Fibroblast of skin of left biceps (primary cell): ENCODE data around the gene ITGA6.

Source experiments
- DNase-seq, 2 experiments: peaks; one replicate each; pipeline ENCODE4 v3.0.0-alpha.2; 2013; ENCODE audit warnings: low read depth in 2 of 2

Gene ITGA6

DNA sequence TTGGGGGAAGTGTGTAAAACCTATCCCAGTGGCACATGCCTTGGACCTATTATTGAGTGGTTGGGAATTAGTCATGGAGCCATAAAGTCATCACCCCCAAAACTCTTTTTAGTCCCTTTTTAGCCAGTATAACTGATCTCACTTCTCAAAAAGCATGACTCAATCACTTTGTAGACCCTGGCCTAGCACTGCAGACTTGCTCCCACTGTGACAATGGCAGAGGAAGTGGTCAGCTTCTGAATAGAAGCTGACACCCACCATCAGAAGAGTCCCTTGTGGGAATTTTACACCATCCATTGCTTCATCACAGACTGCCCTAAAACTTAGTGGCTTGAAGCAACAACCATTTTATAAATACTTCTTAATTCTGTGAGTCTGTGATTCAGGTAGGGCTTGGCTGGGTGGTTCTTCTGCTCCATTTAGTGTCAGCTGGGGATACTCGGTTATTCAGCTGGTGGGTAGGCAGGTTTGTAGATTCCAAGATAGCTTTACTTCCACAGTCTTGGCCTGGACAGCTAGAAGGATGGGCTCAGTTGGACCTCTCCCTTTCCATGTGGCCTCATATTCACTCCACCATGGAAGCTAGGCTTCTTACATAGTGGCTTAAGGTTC lies 10.8 kb upstream of the ITGA6 start:
- no peak for DNase-seq

DNA sequence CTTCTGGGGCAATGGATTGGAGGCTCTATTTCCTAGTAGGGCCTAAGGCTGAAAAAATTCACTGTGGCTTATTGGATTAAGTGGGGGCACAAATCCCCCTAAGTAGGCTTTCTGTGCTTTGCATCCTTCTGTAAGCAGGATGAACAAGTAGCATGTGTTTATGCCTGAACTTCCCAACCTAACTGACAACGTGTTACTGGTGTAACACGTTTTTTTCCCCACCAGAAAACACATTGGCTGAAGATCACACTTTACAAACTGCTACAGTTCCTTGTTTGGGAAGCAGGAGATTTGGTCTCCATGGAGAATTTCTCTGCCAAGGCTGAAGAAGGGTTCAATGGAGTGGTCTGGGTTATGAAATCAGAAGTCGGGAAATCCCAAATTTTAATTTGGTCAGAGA lies 7.2 kb upstream of the ITGA6 start:
- DNase-seq = no peak

DNA sequence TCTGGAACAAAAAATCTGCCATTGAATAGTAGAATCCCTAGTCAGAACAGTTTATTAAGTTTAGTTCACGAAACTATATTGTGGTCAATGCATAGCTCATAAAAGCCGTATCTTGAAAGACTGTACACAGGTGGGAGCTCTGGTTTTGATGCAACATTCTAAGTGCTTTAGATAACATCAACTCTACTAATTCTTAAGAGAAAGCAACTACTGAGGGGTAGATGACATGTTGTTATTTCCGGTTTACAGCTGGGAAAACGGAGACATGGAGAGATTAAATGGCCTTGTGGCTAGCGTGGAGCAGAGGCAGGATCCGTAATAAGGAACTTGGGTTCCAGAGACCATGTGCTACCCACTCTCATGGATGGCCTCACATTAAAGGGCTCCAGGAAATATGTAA lies 4.2 kb upstream of the ITGA6 start:
- DNase-seq = no peak

DNA sequence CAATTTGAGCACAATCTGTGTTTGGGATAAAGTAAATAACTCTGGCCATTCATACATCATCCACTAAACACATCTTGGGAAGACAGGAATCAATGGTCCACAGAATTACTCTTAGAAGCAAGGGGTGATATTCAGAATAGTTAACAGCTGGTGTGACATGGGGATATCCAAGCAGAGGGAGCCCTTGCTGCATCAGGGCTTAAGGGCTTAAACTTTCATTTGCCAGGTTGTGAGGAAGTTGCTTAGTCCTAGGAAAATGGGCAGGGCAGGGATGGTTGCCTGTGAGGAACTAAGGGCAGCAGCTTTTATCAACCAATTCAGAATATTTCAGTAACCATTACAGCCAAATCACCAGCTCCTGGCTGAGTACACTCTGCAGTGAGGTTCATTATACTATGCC lies 2.0 kb upstream of the ITGA6 start:
- DNase-seq = no peak

DNA sequence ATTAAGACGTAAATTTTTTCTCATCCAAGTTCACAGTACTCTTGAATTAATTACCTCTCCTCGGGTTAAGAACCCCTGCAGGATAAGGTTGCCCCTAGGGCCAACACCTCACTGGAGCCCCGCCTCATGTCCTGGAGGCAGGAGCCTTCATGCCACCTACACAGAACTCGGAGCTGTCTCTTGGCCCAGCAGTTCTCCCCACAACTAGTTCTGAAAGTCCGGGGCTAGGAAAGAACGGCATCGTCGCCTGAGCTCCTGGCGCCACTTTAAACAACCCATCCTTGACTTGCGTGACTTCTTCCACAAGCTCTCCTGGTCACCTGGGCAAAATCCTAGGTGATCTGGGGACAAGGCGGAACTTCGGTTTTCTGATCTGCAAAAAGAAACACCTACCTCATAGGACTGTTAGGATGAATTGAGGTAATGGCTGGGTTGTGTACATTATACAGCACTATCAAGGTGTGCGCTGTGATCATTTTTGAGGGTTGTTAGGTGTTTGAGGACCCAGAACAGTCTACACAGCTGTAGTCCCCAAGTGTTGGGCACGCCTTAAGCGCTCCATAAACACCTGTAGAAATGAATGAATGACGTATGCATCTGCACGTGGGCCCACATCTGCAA lies 641 bp upstream of the ITGA6 start:
- DNase-seq = no peak

DNA sequence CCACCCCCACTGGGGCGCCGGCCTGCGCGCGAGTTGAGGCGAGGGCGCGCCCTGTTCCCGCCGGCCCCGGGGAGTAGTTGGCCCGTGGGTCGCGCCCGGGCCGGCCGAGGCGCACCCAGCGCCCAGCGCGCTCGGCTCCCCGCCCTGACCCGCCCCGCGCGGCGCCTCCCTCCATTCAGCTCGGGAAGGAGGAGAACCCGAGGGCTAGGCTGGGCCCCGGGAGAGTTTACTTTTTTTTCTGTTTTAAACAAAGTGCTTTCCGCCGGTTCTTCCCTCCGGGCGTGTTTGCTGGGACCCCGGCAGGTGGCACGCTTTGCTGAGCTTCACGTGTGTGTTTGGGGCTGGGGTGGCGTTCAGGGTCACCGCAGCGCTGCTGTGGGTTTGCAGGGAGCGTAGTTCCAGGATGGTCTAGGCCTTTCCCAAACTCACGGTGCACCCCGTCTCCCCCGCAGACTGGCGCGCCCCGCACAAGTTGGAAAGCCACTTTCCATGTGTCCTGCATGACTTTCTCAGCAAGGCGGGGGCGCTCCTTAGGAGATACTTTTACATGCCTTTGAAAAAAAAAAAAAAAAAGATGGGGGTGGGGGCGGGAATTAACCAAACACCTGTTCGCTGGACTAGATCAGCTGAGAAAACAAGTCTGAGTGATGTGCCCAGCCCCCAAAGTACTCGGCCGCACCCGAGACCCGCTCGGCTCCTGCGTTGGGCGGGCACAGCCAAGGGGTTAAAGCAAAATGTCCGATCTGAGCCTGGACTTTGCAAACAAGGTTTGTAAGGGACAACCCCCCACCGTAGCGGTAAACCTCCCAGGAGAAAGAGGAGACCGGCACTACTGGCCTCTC lies 825 bp downstream of the ITGA6 start:
- no peak for DNase-seq

DNA sequence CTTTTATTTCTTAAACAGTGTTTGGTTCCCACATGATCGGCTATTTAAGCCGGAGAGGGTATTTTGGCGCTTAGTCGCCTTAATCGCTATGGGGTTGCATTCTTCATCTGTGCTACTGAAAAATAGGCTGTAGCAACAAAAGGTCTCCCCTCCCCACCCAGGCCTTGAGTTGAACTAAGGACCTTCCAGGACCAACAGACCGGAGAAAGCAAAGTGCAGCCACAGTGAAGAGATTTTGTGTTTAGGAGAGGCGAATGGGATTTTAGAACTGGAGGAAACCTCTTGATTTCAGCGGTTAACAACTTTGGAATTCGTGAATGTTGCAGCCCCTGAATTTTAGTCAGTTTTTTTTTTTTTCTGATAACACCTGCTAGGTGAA lies 1.4 kb downstream of the ITGA6 start:
- no peak for DNase-seq

DNA sequence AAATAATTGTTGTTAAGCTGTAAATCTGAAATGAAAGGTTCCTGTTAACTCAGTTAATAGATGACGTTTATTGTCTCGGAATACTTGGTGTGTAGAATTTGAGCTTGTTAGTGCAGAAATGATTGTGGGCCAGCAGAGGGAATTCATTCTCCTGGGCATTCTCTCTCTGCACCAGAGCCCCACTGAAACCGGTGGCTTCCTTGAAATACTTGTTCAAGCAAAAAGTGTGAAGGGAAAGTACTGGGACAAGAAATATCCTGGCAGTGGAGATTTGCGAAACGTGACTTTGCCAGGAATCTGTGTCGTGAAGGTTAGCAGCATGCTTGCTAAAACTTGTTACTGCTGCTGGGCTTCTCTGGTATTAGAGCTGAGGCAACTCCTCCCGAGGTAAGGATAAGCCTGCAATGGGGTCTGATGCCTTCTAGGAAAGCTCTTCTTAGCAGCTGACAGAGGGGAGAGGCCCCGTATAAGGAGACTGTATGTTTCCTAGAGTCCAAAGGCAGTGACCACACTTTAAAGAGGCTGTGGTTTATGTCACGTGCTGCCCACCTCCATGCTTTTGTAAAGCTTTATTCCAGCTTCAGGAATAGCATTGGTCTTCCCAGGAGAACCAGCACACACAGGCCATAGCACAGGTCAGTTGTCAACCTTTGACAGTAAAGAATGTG lies 2.0 kb downstream of the ITGA6 start:
- no peak for DNase-seq

DNA sequence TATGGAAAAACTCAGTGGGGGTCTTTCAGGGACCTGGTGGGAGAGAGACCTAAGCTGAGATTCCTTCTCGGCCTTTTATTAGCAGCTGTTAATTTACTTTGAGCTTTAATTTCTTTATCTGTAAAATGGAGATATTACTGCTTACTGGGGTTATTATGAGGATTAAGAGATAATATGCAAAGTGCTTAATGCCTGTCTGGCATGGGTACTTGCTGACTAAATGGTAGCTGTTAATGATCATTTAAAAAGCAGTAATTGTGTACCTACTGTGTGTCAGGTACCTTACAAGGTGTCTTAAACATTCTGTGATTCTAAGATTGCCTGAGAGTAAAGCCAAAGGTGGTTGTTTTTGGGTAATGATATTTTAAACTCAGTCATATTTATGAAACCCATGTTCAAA lies 2.6 kb downstream of the ITGA6 start:
- DNase-seq = no peak

DNA sequence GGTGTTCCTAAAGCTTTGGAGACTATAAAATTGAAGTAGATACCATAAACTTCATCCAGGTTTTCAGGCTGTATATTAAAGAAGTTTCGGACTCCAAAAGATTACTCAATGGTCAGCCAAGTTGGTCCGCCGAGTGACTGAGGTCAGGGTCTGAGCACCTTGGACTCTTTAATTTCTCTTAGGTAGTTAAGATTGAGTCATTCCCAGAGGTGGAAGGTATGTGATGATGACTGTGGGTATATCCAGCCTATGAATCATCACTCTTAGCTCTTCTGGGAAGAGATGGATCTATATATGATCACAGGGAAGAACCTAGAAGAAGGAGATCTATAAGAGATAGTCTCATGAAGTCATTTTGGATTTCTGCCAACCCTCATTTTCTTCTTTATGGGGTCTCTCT lies 3.3 kb downstream of the ITGA6 start:
- DNase-seq = no peak

DNA sequence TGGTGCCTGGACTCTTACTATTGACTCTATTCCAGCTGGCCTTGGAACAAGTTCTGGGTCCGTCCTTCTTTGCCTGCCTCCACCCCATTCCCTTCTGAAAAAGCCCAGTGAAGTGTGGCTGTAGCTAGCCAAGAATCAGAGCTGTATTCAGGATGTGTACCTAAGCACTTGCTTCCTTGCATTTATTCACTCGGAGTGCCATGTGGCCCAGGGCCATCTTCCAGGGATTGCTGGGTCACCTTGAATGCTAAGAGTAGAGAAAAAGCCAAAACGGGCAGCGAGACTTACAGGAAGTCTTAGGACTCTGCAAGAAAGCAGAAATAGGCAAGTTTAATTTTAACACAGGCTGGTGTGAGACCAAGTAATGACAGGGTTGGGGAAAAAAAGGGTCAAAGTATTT lies 4.1 kb downstream of the ITGA6 start:
- DNase-seq = no peak

DNA sequence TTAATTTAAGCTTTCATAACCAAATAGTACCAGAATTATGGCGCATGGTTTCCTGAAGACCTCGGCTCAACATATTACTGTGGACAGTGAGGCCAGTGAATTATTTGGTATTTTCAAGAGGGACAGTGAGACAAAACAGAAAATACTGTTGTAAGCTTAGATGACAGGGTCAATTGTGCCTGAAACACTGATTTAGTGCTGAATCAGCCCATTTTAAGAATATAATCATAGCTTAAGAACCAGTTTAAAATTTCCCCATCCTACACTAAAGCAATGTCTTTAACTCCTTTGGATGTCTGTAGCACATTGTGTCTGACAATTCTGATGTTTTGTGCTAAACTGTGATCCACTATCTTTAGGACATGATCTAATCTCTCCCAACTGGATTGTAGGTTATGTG lies 4.6 kb downstream of the ITGA6 start:
- DNase-seq = no peak

DNA sequence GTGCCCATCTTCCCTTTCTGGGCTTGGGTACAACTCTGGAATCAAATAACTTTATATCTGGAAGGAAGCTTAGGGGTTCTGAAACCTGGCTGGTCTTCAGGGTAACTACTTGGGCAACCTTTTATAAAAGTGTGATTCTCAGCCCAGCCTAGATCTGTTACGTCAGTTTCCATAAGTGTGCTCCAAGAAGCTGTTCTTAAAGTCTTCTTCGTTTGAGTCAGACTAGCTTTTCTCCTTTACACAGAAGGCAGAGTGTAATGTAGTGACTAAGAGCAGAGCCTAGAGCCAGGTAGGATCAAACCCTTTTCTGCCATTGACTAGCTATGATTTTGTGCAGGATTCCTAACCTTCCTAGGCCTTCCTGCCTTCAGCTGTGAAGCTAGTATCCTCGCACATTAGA lies 5.8 kb downstream of the ITGA6 start:
- no peak for DNase-seq

DNA sequence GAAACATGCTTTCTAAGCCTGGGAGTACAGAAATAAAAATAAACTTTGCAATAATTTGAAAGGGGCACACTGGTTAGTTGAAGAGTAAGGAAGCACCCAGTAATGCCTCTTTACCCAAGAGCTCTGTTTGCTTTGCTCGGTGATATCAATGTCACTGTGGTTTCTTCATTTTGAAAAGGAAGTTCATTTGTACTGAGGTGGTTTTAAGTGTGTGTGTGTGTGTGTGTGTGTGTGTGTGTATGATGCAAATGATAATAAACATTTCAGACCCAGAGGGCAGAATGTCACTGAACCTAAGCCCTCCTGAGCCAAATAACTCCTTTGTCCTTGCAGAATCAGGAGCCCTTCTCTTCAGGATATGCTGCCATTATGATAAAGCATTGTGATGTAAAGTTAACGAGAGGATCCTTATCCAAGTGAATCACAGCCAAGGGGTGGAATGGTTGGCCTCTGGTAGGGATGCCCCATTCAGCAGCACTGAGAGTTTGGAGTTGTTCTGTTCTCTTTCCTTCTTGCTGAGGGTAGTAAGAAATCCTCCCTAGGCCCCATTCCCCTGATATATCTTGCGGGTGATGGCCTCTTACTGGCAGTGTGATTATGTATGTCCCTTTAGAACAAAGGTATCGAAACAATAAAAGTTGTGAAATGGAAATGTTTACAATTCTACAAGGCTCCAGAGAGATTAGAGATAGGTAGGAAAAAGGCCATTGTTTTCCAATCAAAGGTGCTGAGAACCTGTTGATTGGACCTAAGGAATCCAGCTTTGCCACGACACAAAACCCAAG lies 7.6 kb downstream of the ITGA6 start:
- no peak for DNase-seq

DNA sequence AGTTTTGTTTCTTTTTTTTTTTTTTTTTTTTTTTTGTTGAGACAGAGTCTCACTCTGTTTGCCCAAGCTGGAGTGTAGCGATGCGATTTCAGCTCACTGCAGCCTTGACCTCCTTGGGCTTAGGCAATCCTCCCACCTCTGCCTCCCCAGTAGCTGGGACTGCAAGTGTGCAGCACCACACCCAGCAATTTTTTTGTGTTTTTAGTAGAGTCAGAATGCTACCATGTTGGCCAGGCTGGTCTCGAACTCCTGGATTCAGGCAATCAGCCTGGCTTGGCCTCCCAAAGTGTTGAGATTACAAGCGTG lies 8.2 kb downstream of the ITGA6 start:
- no peak for DNase-seq

DNA sequence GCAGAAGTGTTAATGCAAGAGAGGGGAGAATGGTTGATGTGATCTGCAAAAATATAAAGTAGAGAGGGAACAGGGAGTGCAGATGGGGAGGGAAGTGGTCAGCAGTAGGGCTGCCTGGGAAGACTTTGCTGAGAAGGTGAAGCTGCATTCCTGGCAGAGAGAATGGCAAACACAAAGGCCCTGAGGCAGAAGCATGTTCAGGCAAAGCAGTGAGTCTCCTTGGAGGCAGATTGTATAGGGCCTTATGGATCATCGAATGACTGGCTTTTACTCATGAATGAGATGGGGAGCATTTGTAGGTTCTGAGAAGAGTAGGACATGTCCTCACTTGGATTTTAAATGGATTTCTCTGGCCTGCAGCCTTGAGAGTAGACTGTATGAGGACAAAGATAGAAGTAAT lies 9.5 kb downstream of the ITGA6 start:
- DNase-seq = no peak

DNA sequence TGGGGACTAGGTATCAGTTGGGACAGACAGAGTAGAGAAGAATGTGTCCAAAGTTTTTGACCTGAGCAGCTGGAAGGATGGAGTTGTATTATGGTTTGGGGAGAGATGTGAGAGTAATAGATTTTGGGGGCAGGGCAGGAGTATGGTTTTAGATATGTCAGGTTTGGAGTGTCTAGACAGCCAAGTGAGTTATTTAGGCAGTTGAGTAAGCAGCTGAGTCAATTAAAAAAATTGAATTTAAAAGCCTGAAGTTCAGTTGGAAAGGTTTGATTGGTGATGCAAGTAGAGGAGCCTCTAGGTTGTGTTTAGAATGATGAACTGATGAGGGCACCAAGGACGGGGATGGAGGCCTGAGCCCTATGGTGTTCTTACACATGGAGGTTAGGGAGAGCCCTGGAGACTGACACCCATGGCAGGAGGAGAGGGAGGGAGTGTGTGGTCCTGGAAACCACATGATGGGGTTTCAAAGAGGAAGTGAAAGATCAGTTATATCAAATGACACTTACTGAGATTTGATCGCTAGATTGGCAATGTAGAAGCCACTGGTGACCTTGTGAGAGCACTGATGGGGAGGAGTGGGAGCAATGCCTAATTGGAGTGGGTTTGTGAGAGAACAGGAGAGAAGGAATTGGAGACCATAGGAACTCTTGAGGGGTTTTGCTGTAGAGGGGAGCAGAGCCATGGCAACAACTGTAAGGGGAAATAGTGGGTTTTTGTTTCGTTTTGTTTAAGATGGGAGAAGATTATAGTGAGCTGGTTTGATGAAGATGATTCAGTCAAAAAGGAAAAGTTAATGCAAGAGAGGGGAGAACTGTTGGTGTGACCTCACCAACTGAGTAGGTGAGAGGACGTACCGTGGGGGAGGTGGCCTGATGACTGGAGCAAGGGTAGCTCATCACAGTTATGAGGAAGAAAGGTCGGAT lies 10.3 kb downstream of the ITGA6 start:
- DNase-seq = no peak

DNA sequence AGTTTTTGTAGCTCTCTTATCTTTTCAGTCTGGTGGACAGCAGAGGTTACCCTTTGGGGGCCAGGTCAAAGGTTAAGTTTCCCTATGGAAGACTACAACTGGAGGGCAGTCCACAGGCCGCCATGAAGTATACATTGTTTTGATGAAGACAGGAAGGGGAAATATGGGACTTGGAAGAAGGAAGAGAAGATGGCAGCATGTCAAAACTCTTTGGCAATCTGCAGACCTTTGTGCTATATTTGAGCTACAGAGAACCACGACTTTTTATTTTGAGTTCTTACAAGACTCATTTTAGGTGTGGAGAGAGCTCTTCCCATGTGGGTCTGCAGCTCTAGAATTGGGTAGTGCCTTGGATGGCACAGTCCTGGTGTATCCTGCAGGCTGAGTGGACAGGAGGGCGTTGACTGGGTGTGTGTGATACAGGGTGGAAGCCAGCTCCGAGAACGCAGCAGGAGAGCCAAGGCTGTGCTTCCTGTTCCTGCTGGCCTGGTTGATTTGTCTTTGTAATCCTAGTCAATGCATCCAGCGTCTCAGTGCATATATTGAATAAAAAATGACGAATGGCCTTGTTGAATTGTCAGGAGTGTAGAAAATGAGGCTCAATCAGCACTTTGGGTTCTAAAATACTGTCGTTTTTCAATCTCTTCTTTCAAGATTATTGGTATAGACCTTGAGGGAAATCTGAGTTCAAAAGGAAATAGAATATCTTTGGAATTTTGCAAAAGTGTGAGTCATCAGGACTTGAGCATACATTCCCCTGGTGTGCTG lies 11.5 kb downstream of the ITGA6 start:
- DNase-seq = no peak

DNA sequence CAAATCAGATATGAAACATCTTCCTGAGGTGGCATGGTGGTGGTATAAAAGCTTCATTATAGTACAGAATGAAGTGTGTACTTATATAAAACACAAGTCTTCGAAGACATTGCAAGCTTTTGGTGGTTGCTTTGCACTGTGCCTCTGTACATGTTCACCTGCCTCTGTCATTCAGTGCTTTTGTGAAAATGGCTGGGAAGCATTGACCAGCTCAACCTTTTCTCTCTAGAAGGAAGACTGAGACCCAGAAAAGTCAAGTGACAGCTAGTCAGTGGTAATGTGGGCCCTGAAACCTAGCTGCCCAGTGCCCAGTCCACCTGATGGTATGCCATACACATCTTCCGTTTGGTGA lies 12.1 kb downstream of the ITGA6 start:
- DNase-seq = no peak

DNA sequence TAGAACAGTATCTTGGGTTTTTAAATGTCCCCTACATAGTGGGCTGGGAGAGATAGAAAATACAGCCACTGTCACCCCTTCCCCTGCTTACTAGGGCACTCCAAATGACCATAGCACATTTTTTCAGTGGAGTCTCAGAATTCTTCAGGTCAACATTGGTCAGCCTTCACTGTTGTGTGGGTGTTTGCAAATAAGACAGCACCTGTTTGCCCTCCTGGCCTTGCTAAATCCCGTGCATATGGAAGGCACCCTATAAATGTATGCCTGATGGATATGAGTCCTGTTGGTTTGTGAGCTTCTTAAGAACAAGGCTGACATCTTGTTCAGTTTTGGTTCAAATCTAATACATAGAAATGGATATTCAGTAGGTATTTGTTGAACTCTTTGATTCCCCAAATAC lies 12.5 kb downstream of the ITGA6 start:
- DNase-seq = no peak
